Sigmoid colon (tissue), 7 donors: ENCODE measurements around the gene POU6F2. TPM values are rescaled to one million over a fixed set of nuclear protein-coding genes. Genes with fewer than 3 reads are reported as not detected.

Experiments used
- DNase-seq: peaks from one replicate; pipeline ENCODE4 v3.0.0-alpha.2; 2019
- H3K27ac ChIP-seq, 4 donors: fragments of 200-600 bp; sonication (generic); one replicate each; pipeline ENCODE4 v1.5.1; 2016 to 2019; ENCODE audit warnings: mild to moderate bottlenecking in 1 of 4
- H3K27me3 ChIP-seq, 3 donors: fragments of 200-600 bp; sonication (generic); one replicate each; pipeline ENCODE4 v1.5.1; 2019; ENCODE audit warnings: mild to moderate bottlenecking in 1 of 3
- H3K36me3 ChIP-seq, 4 donors: fragments of 200-600 bp; sonication (generic); one replicate each; pipeline ENCODE4 v1.5.1; 2016 to 2019
- H3K4me1 ChIP-seq, 4 donors: fragments of 200-600 bp; sonication (generic); one replicate each; pipeline ENCODE4 v1.5.1; 2017 to 2019
- H3K4me3 ChIP-seq, 4 donors: fragments of 200-600 bp; sonication (generic); one replicate each; pipeline ENCODE4 v1.5.1; 2017 to 2019; ENCODE audit warnings: mild to moderate bottlenecking in 2 of 4, moderate library complexity in 1 of 4
- H3K9me3 ChIP-seq, 4 donors: fragments of 200-600 bp in 3 of 4; sonication (generic) in 3 of 4; one replicate each; pipeline versions ENCODE4 v1.5.1 to v1.6.1; 2013 to 2019
- EP300 ChIP-seq, 4 donors: sonication (generic); formaldehyde crosslinking; IDR thresholded peaks; one replicate each; pipeline ENCODE4 v1.6.1; 2017; ENCODE audit warnings: antibody characterized with exemption in 4 of 4
- POLR2A ChIP-seq, 2 donors: fragments of 450-650 bp; IDR thresholded peaks; one replicate each; pipeline ENCODE4 v1.6.1; 2016; ENCODE audit warnings: antibody characterized with exemption in 2 of 2, mild to moderate bottlenecking in 2 of 2, moderate library complexity in 2 of 2
- POLR2AphosphoS5 ChIP-seq, 4 donors: sonication (generic); formaldehyde crosslinking; IDR thresholded peaks; one replicate each; pipeline ENCODE4 v1.6.1; 2017; ENCODE audit warnings: antibody characterized with exemption in 4 of 4
- WGBS, 2 donors: extraction: QIAGEN DNeasy Blood & Tissue Kit; methylation state at CpG; one replicate each; pipeline ENCODE4 v1.1.7; 2013; 5-methylcytosine and 5-hydroxymethylcytosine counted together
- intact Hi-C: fragments of 100-400 bp; cut with DNase I; formaldehyde crosslinking; loops from one replicate; pipeline ENCODE4 v1.15.1; 2023
- polyA plus RNA-seq, 3 donors: library from polyadenylated mRNA; stranded (reverse); fragments of 200-250 nt; gene quantifications; one replicate each; pipeline ENCODE4 v1.2.3, GENCODE V29; 2013
- total RNA-seq, 4 donors: library from RNA; depleted of rRNA; stranded (reverse); fragments of >200 nt; gene quantifications; one replicate each; pipeline ENCODE4 v1.1.0, GENCODE V29; 2016
- TF ChIP-seq, protein P1 (sequence below), 4 experiments: fragments of 450-650 bp in 3 of 4; fragments of 200-600 bp in 1 of 4; IDR thresholded peaks; one replicate each; pipeline ENCODE4 v1.5.1; 2016 to 2019; ENCODE audit warnings: antibody characterized with exemption in 4 of 4, mild to moderate bottlenecking in 3 of 4, moderate library complexity in 2 of 4
- donor health status: healthy with polysubstance abuse.
- donor health status: Bipolar disorder and iron deficiency.
- donor health status: healthy.

Gene POU6F2
- total and polyA plus RNA-seq, 7 donors: 0.04 TPM; not detected in 6

DNA sequence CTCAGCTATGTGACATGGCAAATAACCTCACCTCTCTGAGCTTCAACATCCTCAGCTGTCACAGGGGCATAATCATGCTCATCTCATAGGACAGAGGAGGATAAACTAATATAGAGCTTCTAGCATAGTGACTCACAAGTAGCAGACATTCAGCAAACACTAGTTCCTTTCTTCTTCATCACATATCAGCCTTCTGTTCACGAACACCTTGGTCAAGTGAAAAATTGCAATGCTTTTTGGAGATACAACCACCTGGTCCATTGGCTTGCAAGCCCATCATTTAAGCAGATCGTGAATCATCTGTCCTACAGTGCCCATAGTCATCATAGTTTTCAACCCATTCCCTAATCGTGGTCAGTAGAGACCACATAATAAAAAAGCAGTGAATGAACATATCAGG, 310.6 kb downstream of the POU6F2 start:
- 70 to 78% methylated on average over 3 of the region's 3 CpGs for WGBS, 2 donors
- Histone ChIP-seq H3K9me3 (no peaks in the 10 kb centered on the region), H3K4me1 (no peaks in the 10 kb centered on the region), H3K27me3 (peaks cover 0 to 7% (median 0%) of the 10 kb centered on the region in 3 donors), H3K4me3 (no peak overlapping the region), H3K36me3 (no peaks in the 10 kb centered on the region), H3K27ac (no peak overlapping the region)
- intact Hi-C loops: no loop called here
- DNase-seq: no peak
- TF ChIP-seq POLR2AphosphoS5 (IDR thresholded peaks at IDR 0.05) (no peak), EP300 (IDR thresholded peaks at IDR 0.05) (no peak)

DNA sequence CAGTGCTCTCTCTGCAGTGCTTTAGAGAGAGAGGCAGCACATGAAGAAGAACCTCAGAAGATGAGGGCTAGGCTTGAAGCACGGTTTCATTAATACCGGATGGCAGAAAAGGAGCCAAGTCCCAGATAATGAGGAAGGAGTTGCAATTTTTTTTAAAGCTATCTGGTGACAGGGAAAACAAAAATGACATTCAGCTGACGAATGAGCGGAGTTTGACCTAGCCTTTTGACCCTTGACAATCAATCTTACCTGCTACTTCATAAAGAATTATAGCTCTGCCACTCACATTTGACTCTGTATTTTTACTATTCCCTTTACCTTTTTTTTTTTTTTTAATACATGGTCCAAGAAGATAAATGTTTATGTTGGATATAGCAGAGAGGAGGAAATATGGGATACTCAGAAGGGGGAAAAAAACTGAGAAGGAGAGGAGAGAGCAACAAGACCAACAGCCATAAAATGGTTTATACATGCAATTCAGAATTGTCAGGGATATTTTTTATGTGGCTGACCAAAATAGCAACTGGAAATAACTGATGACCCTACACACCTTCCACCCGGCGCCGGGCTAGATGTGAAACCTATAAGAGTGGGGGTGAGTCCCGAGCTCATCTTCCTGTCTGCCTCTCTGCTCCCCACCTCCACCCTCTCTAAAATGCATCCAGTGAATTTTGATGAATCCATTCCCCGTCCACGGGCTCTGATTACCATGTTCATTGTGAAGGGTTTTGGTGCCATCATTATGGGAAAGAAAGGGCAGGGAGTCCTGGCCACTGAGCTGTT, 314.1 kb downstream of the POU6F2 start:
- H3K27ac ChIP-seq: no peak overlapping the region
- intact Hi-C loops: no loop called here
- peaks cover 0 to 7% (median 0%) of the 10 kb centered on the region in 3 donors for H3K27me3 ChIP-seq
- 31 to 64% methylated on average over 10 of the region's 10 CpGs for WGBS, 2 donors
- no peak for TF ChIP-seq POLR2AphosphoS5 (IDR thresholded peaks at IDR 0.05)
- TF ChIP-seq, protein P1, sequence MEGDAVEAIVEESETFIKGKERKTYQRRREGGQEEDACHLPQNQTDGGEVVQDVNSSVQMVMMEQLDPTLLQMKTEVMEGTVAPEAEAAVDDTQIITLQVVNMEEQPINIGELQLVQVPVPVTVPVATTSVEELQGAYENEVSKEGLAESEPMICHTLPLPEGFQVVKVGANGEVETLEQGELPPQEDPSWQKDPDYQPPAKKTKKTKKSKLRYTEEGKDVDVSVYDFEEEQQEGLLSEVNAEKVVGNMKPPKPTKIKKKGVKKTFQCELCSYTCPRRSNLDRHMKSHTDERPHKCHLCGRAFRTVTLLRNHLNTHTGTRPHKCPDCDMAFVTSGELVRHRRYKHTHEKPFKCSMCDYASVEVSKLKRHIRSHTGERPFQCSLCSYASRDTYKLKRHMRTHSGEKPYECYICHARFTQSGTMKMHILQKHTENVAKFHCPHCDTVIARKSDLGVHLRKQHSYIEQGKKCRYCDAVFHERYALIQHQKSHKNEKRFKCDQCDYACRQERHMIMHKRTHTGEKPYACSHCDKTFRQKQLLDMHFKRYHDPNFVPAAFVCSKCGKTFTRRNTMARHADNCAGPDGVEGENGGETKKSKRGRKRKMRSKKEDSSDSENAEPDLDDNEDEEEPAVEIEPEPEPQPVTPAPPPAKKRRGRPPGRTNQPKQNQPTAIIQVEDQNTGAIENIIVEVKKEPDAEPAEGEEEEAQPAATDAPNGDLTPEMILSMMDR (IDR thresholded peaks at IDR 0.05): no peak
- TF ChIP-seq POLR2A (IDR thresholded peaks at IDR 0.05): no peak
- no peak for TF ChIP-seq EP300 (IDR thresholded peaks at IDR 0.05)
- no peak for DNase-seq
- no peak overlapping the region for H3K4me3 ChIP-seq
- no peaks in the 10 kb centered on the region for H3K36me3 ChIP-seq
- no peaks in the 10 kb centered on the region for H3K9me3 ChIP-seq
- no peaks in the 10 kb centered on the region for H3K4me1 ChIP-seq

DNA sequence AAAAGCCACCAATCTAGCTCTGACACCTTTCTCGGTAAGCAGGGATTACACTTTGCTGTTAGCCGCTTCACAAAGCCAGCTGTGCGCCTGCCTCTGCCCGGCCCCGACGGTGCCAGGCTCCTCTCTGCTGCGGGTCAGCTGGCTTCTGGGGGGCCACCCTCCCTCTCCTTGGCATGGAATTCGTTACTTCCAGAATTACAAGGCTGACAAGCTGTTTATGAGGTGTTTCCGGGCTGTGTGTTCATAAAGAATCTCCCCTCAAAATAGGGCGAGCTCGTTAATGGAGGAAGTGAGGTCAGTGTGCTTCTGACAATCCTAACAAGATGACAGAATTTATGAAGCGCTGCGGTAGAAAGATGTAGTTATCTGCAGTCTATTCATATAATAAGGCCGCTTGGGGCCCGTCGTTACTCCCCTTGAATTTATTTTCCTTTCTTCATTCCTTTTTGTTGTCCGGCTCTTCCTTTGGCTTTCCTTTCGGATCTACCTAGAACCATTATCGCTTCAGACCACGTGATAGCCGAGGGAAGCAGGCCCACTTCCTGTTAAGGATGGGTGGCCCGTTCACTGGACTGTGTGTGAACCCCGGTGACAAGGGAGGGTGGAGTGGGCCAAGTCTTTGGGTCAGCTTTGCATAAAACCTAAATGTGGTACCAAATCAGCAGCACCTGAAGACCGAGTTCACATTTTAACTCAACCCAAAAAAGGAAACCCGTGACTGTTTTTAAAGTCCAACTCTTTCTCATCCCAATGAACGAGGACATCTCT, 315.5 kb downstream of the POU6F2 start:
- 77 to 85% methylated on average over 26 of the region's 26 CpGs for WGBS, 2 donors
- intact Hi-C loops: no loop called here
- TF ChIP-seq POLR2AphosphoS5 (IDR thresholded peaks at IDR 0.05) (no peak), POLR2A (IDR thresholded peaks at IDR 0.05) (no peak), EP300 (IDR thresholded peaks at IDR 0.05) (no peak)
- TF ChIP-seq, protein P1 (IDR thresholded peaks at IDR 0.05): no peak

DNA sequence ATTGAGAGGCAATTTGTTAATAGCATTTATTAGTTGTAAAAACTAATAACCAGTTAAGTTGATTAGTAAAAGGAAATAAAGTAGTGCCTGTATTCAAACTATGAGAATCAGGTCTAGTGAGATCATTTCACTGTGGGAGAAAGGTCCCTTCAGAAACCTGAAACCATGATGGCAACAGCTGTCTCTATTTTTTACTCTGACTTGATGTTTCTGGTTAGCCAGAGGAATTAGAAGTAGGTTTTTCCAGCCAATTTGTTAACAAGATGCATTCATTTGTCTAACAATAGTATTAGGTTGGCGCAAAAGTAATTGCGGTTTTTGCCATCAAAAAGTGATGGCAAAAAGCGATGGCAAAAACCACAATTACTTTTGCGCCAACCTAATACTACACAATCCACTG, 316.3 kb downstream of the POU6F2 start:
- WGBS, 2 donors: 97 to 100% methylated on average over 4 of the region's 4 CpGs

More for the DNA sequence above, 315.5 kb downstream of the POU6F2 start:
- no peaks in the 10 kb centered on the region for H3K4me1 ChIP-seq
- DNase-seq: no peak
- H3K9me3 ChIP-seq: no peaks in the 10 kb centered on the region
- H3K27me3 ChIP-seq: peaks cover 0 to 7% (median 0%) of the 10 kb centered on the region in 3 donors
- no peak overlapping the region for H3K27ac ChIP-seq
- H3K36me3 ChIP-seq: no peaks in the 10 kb centered on the region
- H3K4me3 ChIP-seq: no peak overlapping the region

More for the DNA sequence above, 316.3 kb downstream of the POU6F2 start:
- Histone ChIP-seq H3K27me3 (peaks cover 0 to 7% (median 0%) of the 10 kb centered on the region in 3 donors), H3K27ac (no peak overlapping the region), H3K9me3 (no peaks in the 10 kb centered on the region), H3K4me3 (no peak overlapping the region), H3K36me3 (no peaks in the 10 kb centered on the region), H3K4me1 (no peaks in the 10 kb centered on the region)
- no peak for DNase-seq
- intact Hi-C loops: no loop called here
- TF ChIP-seq POLR2AphosphoS5 (IDR thresholded peaks at IDR 0.05) (no peak), POLR2A (IDR thresholded peaks at IDR 0.05) (no peak), EP300 (IDR thresholded peaks at IDR 0.05) (no peak)
- TF ChIP-seq, protein P1 (IDR thresholded peaks at IDR 0.05): no peak
